ENCODE results near the gene ZC3H12D.
A peak's percentile ranks its signal among the peaks of the same experiment; 100 is the strongest.

ZC3H12D gene

DNA sequence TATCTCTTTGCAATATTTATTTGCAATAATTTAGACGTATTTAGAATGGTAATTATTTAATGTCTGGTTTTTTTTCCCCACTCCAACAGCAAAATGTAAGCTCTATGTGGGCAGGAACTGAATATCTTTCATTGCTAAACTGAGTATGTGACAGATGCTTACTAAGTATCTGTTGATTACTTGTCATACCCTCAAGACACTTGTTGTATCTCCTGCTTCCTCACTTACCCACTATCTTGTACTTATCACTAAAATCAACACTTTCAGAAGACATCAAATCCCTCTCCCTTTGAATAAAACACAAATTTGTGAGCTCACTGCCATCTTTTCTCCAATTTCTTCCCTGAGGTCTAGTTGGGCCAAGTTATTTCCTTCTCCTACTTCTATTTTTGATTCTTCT is 30.7 kb upstream of the ZC3H12D start (continued):
- TF ChIP-seq, protein P1, sequence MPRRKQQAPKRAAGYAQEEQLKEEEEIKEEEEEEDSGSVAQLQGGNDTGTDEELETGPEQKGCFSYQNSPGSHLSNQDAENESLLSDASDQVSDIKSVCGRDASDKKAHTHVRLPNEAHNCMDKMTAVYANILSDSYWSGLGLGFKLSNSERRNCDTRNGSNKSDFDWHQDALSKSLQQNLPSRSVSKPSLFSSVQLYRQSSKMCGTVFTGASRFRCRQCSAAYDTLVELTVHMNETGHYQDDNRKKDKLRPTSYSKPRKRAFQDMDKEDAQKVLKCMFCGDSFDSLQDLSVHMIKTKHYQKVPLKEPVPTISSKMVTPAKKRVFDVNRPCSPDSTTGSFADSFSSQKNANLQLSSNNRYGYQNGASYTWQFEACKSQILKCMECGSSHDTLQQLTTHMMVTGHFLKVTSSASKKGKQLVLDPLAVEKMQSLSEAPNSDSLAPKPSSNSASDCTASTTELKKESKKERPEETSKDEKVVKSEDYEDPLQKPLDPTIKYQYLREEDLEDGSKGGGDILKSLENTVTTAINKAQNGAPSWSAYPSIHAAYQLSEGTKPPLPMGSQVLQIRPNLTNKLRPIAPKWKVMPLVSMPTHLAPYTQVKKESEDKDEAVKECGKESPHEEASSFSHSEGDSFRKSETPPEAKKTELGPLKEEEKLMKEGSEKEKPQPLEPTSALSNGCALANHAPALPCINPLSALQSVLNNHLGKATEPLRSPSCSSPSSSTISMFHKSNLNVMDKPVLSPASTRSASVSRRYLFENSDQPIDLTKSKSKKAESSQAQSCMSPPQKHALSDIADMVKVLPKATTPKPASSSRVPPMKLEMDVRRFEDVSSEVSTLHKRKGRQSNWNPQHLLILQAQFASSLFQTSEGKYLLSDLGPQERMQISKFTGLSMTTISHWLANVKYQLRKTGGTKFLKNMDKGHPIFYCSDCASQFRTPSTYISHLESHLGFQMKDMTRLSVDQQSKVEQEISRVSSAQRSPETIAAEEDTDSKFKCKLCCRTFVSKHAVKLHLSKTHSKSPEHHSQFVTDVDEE (CRISPR knock-in tag; IDR thresholded peaks at IDR 0.05), result no peak
- TF ChIP-seq GLIS3 (CRISPR knock-in tag; IDR thresholded peaks at IDR 0.05), result no peak
- TF ChIP-seq, protein P2, sequence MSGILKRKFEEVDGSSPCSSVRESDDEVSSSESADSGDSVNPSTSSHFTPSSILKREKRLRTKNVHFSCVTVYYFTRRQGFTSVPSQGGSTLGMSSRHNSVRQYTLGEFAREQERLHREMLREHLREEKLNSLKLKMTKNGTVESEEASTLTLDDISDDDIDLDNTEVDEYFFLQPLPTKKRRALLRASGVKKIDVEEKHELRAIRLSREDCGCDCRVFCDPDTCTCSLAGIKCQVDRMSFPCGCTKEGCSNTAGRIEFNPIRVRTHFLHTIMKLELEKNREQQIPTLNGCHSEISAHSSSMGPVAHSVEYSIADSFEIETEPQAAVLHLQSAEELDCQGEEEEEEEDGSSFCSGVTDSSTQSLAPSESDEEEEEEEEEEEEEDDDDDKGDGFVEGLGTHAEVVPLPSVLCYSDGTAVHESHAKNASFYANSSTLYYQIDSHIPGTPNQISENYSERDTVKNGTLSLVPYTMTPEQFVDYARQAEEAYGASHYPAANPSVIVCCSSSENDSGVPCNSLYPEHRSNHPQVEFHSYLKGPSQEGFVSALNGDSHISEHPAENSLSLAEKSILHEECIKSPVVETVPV (CRISPR knock-in tag; IDR thresholded peaks at IDR 0.05), result no peak
- TF ChIP-seq ZNF70 (CRISPR knock-in tag; IDR thresholded peaks at IDR 0.05), result no peak
- no peak for TF ChIP-seq ESRRG (CRISPR knock-in tag; IDR thresholded peaks at IDR 0.05)
- no peak for TF ChIP-seq ZFP30 (CRISPR knock-in tag; IDR thresholded peaks at IDR 0.05)

DNA sequence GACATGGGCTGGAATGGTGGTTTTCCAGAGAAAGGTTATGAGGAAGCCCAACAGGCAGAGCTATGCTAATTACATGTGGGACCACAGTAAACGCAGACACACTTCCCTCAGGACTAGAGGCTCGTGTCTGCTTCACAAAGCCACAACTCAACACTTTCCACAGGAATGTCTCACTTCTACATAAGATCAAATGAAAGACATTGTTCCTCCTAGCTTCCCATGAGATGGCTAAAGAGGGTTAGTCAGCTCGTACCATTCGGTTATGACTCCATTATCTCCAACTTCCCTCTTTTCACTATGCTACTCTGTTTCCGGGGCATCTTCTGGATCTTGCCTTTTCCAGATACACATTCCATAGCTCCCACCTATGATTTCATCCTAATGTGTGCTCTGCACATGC is 29.1 kb upstream of the ZC3H12D start:
- ATAC-seq, result no peak
- TF ChIP-seq TCF4 (CRISPR knock-in tag; IDR thresholded peaks at IDR 0.05; ENCODE audit: borderline replicate concordance) (no peak), GLIS3 (CRISPR knock-in tag; IDR thresholded peaks at IDR 0.05) (no peak)

DNA sequence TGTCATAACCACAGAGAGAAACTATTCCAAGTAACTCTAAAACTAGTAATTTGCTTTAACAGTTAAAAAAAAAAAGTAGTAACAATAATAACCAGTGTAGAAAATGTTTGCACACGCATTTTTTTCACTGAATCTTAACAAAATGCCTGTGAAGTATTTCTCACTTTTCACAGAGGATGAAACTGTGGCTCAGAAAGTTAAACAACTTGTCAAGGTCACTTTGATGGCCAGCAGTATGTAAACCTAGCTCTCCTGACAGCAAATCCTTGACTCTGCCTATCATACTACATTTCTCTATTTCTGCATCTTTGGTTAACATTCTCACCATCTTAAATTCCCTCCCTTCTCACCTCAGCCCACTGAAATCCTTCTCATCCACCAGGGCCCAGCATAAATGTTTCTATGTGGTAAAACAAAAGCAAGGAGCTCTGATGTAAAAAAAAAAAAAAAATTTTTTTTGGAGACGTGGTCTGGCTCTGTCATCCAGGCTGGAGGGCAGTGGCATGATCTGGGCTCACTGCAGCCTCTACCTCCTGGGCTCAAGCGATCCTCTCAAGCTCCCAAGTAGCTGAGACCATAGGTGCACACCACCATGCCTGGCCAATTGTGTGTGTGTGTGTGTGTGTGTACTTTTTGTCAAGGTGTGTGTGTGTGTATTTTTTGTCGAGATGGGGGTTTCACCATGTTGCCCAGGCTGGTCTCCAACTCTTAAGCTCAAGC is 26.1 kb upstream of the ZC3H12D start:
- TF ChIP-seq GLIS3 (CRISPR knock-in tag; IDR thresholded peaks at IDR 0.05), result no peak
- TF ChIP-seq BACH2 (CRISPR knock-in tag; IDR thresholded peaks at IDR 0.05; ENCODE audit: borderline replicate concordance), result no peak
- TF ChIP-seq OSR1 (CRISPR knock-in tag; IDR thresholded peaks at IDR 0.05), result no peak
- ATAC-seq, result no peak

DNA sequence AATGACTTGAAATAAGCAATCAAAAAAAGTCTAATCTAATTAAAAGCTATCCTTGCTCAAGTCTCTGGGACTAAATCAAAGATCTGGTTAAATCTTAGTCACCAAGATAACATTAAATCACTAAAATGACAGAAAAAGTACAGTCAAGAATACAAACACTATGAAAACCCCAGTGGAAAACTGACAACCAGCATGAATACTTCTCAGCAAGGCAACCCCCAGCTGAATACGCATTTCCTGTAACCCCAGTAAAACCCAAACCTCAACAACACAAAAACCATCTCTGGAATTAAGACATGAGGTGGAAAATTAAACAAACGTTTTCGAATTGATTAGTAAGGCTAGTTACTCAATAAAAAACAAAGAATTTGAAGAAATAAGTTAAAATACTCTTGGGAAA is 23.7 kb upstream of the ZC3H12D start:
- no peak for TF ChIP-seq CSDC2 (CRISPR knock-in tag; IDR thresholded peaks at IDR 0.05)
- 0 out of 2 replicates have a peak, but pooled peaks have one; percentile 19 for TF ChIP-seq ISL1 (CRISPR knock-in tag; IDR thresholded peaks at IDR 0.05)
- TF ChIP-seq, protein P1 (CRISPR knock-in tag; IDR thresholded peaks at IDR 0.05), result no peak
- TF ChIP-seq, protein P2 (CRISPR knock-in tag; IDR thresholded peaks at IDR 0.05), result no peak
- ATAC-seq, result no peak

DNA sequence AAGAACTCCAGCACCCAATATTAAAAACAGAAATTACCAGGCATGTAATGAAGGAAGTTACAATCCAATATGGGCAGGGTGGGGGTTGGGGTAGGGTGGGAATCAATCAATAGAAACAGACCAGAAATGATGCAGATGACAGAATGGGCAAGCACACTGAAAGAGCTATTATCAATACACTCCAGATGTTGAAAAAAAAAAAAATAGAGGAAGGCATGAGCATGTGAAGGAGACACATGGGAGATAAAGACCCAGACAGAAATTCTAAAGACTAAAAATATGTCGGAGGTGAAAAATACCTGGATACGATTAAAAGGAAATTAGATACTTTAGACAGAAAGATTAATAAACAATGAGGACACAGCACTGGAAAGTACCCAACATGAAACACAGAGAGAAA is 19.1 kb upstream of the ZC3H12D start:
- TF ChIP-seq ESRRG (CRISPR knock-in tag; IDR thresholded peaks at IDR 0.05) (no peak), ZNF565 (CRISPR knock-in tag; conservative IDR thresholded peaks at IDR 0.05; ENCODE audit: low read depth) (no peak), ARNTL (CRISPR knock-in tag; IDR thresholded peaks at IDR 0.05; ENCODE audit: borderline replicate concordance, low read depth) (no peak), TOX (CRISPR knock-in tag; IDR thresholded peaks at IDR 0.05; ENCODE audit: borderline replicate concordance) (no peak), CSDC2 (CRISPR knock-in tag; IDR thresholded peaks at IDR 0.05) (no peak), ZNF70 (CRISPR knock-in tag; IDR thresholded peaks at IDR 0.05) (no peak)
- TF ChIP-seq, protein P1 (CRISPR knock-in tag; IDR thresholded peaks at IDR 0.05), result no peak
- TF ChIP-seq, protein P2 (CRISPR knock-in tag; IDR thresholded peaks at IDR 0.05), result no peak

More for the DNA sequence above, 19.1 kb upstream of the ZC3H12D start:
- ATAC-seq, result no peak

Measured in SK-N-SH treated with all-trans-retinoic acid at 6 μM for 48 hours (cell line).